Effector memory CD4-positive, alpha-beta T cell (primary cell): ENCODE data around the gene VPS33B.
"Not testable (repeated sequence)": the region's sequence is repeated elsewhere in the genome, so short reads cannot be mapped to it uniquely, and the experiment has no call there.

Source experiments
- DNase-seq, 3 donors: peaks; one replicate each; pipeline ENCODE4 v3.0.0-alpha.2; 2020
- H3K27ac ChIP-seq: 2 replicates; pipeline ENCODE4 v1.7.0; 2013; ENCODE audit warnings: mild to moderate bottlenecking, low read length, moderate library complexity; ENCODE audit not compliant: insufficient read depth, poor library complexity, severe bottlenecking
- H3K27me3 ChIP-seq: replicated peaks from 2 replicates; pipeline ENCODE4 v1.7.0; 2013; ENCODE audit warnings: mild to moderate bottlenecking, low read length; ENCODE audit not compliant: insufficient read depth, control insufficient read depth, poor library complexity, severe bottlenecking
- H3K36me3 ChIP-seq: 2 replicates; pipeline ENCODE4 v1.7.0; 2013; ENCODE audit warnings: mild to moderate bottlenecking, low read length, moderate library complexity; ENCODE audit not compliant: control insufficient read depth, insufficient read depth
- H3K4me1 ChIP-seq: 2 replicates; pipeline ENCODE4 v1.7.0; 2013; ENCODE audit warnings: low read length, mild to moderate bottlenecking; ENCODE audit not compliant: control insufficient read depth, insufficient read depth, poor library complexity, severe bottlenecking
- H3K4me3 ChIP-seq: 2 replicates; pipeline ENCODE4 v1.7.0; 2013; ENCODE audit warnings: low read length, low read depth, mild to moderate bottlenecking; ENCODE audit not compliant: insufficient read depth, poor library complexity, severe bottlenecking
- H3K9me3 ChIP-seq: 2 replicates; pipeline ENCODE4 v1.7.0; 2013; ENCODE audit warnings: mild to moderate bottlenecking, low read length, moderate library complexity; ENCODE audit not compliant: control insufficient read depth

The VPS33B gene

GRCh38 chr15:91032919-91033803 lies 10.8 kb upstream of the VPS33B start:
- Histone ChIP-seq H3K4me1 (no peaks in the 10 kb centered on the region), H3K9me3 (no peaks in the 10 kb centered on the region), H3K27me3 (no peaks in the 10 kb centered on the region), H3K4me3 (no peak overlapping the region), H3K36me3 (no peaks in the 10 kb centered on the region), H3K27ac (no peak overlapping the region)
- peak in 2 of 3 donors; percentile 27 to 36 for DNase-seq

GRCh38 chr15:91031796-91032195 lies 9.4 kb upstream of the VPS33B start:
- H3K4me3 ChIP-seq, result no peak overlapping the region
- no peaks in the 10 kb centered on the region for H3K27me3 ChIP-seq
- DNase-seq, result no peak
- H3K27ac ChIP-seq, result no peak overlapping the region
- no peaks in the 10 kb centered on the region for H3K36me3 ChIP-seq
- no peaks in the 10 kb centered on the region for H3K9me3 ChIP-seq
- H3K4me1 ChIP-seq, result no peaks in the 10 kb centered on the region

- H3K4me3 ChIP-seq, result no peak overlapping the region
- no peaks in the 10 kb centered on the region for H3K4me1 ChIP-seq
- H3K36me3 ChIP-seq, result no peaks in the 10 kb centered on the region
- no peak for DNase-seq
- no peak overlapping the region for H3K27ac ChIP-seq
- H3K9me3 ChIP-seq, result no peaks in the 10 kb centered on the region
- no peaks in the 10 kb centered on the region for H3K27me3 ChIP-seq
Measured at GRCh38 chr15:91027677-91028076, 5.3 kb upstream of the VPS33B start.

DNA sequence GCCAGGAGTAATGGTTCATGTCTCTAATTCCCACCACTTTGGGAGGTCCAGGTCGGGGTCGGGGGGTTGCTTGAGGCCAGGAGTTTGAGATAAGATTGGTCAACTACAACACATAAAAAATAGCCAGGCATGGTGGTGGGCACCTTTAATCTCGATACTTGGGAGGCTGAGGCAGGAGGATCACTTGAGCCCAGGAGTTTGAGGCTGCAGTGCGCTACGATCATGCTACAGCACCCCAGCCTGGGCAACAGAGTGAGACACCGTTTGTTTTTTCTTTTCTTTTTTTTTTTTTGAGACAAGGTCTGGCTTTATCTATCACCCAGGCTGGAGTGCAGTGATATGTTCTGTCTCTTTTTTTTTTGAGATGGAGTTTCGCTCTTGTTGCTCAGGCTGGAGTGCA lies 1.3 kb upstream of the VPS33B start:
- no peak overlapping the region for H3K4me3 ChIP-seq
- H3K27ac ChIP-seq, result no peak overlapping the region
- H3K36me3 ChIP-seq, result no peaks in the 10 kb centered on the region
- DNase-seq, result no peak
- no peaks in the 10 kb centered on the region for H3K27me3 ChIP-seq
- no peaks in the 10 kb centered on the region for H3K9me3 ChIP-seq
- peaks cover 8% of the 10 kb centered on the region for H3K4me1 ChIP-seq

GRCh38 chr15:91022832-91023129 lies 387 bp upstream of the VPS33B start:
- Histone ChIP-seq H3K27ac (peak overlapping the region; percentile 69), H3K4me1 (peaks cover 8% of the 10 kb centered on the region)

GRCh38 chr15:91021516-91022074 lies 799 bp downstream of the VPS33B start:
- Histone ChIP-seq H3K36me3 (peaks cover 4% of the 10 kb centered on the region), H3K27ac (peak overlapping the region; percentile 69), H3K4me3 (peak overlapping the region; percentile 77), H3K27me3 (no peaks in the 10 kb centered on the region), H3K9me3 (no peaks in the 10 kb centered on the region), H3K4me1 (peaks cover 8% of the 10 kb centered on the region)
- no peak for DNase-seq

More at GRCh38 chr15:91022832-91023129, 387 bp upstream of the VPS33B start:
- Histone ChIP-seq H3K9me3 (no peaks in the 10 kb centered on the region), H3K27me3 (no peaks in the 10 kb centered on the region), H3K36me3 (no peaks in the 10 kb centered on the region), H3K4me3 (peak overlapping the region; percentile 77)
- no peak for DNase-seq

DNA sequence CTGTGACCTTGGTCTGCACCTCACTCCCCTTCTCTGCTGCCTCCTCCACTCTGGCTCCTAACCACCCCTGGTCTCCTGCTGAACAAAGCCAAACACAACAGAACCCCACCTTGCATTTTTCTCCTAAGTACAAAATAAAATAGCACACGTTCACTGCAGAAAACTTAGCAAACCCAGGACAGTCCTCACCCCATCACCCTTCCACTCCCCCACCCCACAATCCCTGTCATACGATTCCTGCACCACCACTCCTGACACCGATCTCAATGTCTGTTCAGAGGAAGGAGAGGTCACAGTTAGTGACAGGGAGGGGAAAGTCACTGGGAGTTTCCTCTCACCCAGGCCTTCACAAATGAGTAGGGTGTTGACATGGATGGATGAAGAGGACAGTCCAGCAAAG lies 4.2 kb downstream of the VPS33B start:
- H3K4me3 ChIP-seq, result no peak overlapping the region
- no peaks in the 10 kb centered on the region for H3K9me3 ChIP-seq
- no peaks in the 10 kb centered on the region for H3K27me3 ChIP-seq
- H3K4me1 ChIP-seq, result peaks cover 8% of the 10 kb centered on the region
- no peak overlapping the region for H3K27ac ChIP-seq
- no peak for DNase-seq
- H3K36me3 ChIP-seq, result peaks cover 17% of the 10 kb centered on the region

- H3K9me3 ChIP-seq, result no peaks in the 10 kb centered on the region
- H3K4me1 ChIP-seq, result peaks cover 8% of the 10 kb centered on the region
- H3K27me3 ChIP-seq, result no peaks in the 10 kb centered on the region
- DNase-seq, result no peak
- H3K36me3 ChIP-seq, result peaks cover 21% of the 10 kb centered on the region
- no peak overlapping the region for H3K4me3 ChIP-seq
- no peak overlapping the region for H3K27ac ChIP-seq
Measured at GRCh38 chr15:91017716-91018115, 4.7 kb downstream of the VPS33B start.

DNA sequence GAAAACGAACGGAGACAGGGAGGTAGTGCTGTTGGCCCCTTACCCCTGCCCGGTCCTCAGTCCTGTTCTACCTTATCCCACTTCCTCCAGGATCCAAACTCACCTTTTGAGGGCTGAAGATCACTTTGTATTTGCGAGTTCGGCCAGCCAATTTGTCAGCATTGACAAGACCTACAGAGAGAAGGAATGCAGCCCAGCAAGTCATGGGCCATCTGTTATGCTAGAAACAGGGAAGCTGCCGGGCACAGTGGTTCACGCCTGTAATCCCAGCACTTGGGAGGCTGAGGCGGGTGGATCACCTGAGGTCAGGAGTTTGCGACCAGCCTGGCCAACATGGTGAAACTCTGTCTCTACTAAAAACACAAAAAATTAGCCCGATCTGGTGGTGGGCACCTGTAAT lies 8.7 kb downstream of the VPS33B start:
- H3K36me3 ChIP-seq, result peaks cover 47% of the 10 kb centered on the region
- not testable (repeated sequence) for H3K27ac ChIP-seq, DNase-seq, H3K27me3 ChIP-seq, H3K4me1 ChIP-seq, H3K4me3 ChIP-seq, H3K9me3 ChIP-seq

DNA sequence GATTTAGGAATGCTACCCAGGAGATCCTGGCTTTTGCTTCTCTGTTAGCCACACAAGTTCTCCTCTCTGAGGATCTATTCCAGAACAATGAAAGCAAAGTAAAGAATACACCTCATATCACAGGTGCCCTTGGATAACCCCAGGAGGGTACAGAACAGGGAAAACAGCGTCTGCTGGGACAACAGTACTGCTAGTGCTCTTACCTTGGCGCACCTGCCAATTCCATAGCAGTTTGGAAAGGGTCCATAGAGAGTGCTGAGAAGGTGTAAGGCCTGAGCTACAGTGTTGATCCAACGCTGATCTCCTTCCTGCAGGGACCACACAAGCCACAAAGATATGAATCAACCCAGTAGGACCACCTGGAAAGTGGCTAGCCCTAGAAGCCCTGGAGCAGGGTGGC lies 15.1 kb downstream of the VPS33B start:
- Histone ChIP-seq H3K36me3 (peaks cover 77% of the 10 kb centered on the region), H3K27ac (no peak overlapping the region)

More for the DNA sequence above, 15.1 kb downstream of the VPS33B start:
- no peak overlapping the region for H3K4me3 ChIP-seq
- DNase-seq, result no peak
- no peaks in the 10 kb centered on the region for H3K9me3 ChIP-seq
- no peaks in the 10 kb centered on the region for H3K27me3 ChIP-seq
- H3K4me1 ChIP-seq, result no peaks in the 10 kb centered on the region
